ENCODE results near the gene C10orf90. TPM values are rescaled to one million over a fixed set of nuclear protein-coding genes. Genes with fewer than 3 reads are reported as not detected.

C10orf90 gene
- total RNA-seq, 1 experiment from 2014 or later: not detected

- Histone ChIP-seq H2BK20ac (ENCODE audit: low read depth, low read length, poor library complexity, severe bottlenecking) (no peak overlapping the region), H3K18ac (ENCODE audit: insufficient read length, low read depth, low read length) (no peak overlapping the region), H3K56ac (ENCODE audit: insufficient read length, low read depth, low read length) (no peak overlapping the region), H4K20me1 (ENCODE audit: control insufficient read depth, insufficient read depth, insufficient read length) (no peaks in the 10 kb centered on the region), H2BK12ac (ENCODE audit: insufficient read length, low read depth, low read length) (no peak overlapping the region), H2BK15ac (ENCODE audit: low read depth, low read length) (no peak overlapping the region), H3K23me2 (ENCODE audit: insufficient read length, low read depth, low read length, poor library complexity, severe bottlenecking) (no peaks in the 10 kb centered on the region), H3K4me1 (ENCODE audit: insufficient read depth, low read length) (no peaks in the 10 kb centered on the region; the same call in 1 of the 2 replicates), H3T11ph (ENCODE audit: low read length) (no peak overlapping the region), H3K79me2 (ENCODE audit: insufficient read depth, low read length) (no peaks in the 10 kb centered on the region), H3K9me3 (ENCODE audit: control insufficient read depth, low read depth, low read length) (no peaks in the 10 kb centered on the region), H2AK5ac (ENCODE audit: insufficient read length, low read length) (no peak overlapping the region), H2BK120ac (ENCODE audit: low read depth, low read length, poor library complexity, severe bottlenecking) (no peak overlapping the region), H3K14ac (ENCODE audit: insufficient read depth, low read length) (no peak overlapping the region), H3K23ac (ENCODE audit: insufficient read length, low read depth, low read length) (no peak overlapping the region), H4K8ac (replicated peaks; ENCODE audit: insufficient read length, low read depth, low read length) (no peak overlapping the region), H2BK5ac (ENCODE audit: insufficient read length, low read length) (no peak overlapping the region), H3K4me2 (ENCODE audit: insufficient read depth, insufficient read length, low read length) (no peak overlapping the region), H3K79me1 (ENCODE audit: insufficient read depth, low read depth, low read length, poor library complexity, severe bottlenecking) (no peaks in the 10 kb centered on the region), H3K27me3 (ENCODE audit: insufficient read depth, low read length) (no peaks in the 10 kb centered on the region), H3K4ac (ENCODE audit: low read depth, low read length) (no peak overlapping the region), H3K9ac (ENCODE audit: extremely low read depth, insufficient read length, low read length) (no peak overlapping the region), H4K5ac (ENCODE audit: insufficient read length, low read depth, low read length) (no peak overlapping the region), H2AFZ (ENCODE audit: low read length) (no peak overlapping the region), H4K91ac (ENCODE audit: insufficient read length, low read depth, low read length) (no peak overlapping the region), H3K27ac (ENCODE audit: insufficient read length, low read depth, low read length) (no peak overlapping the region)
- TF ChIP-seq CTCF (conservative IDR thresholded peaks at IDR 0.05): no peak
- Mint-ChIP-seq H3K27me3 (ENCODE audit: low read depth) (peaks cover 2% of the 10 kb centered on the region; the same call in 1 of the 2 replicates), H3K36me3 (ENCODE audit: insufficient read depth in 1 of 3, low read depth in 3 of 3) (no peaks in the 10 kb centered on the region), H3K4me1 (peaks cover 19 to 22% of the 10 kb centered on the region in 2 experiments), H3K9me3 (no peaks in the 10 kb centered on the region), H3K4me3 (no peak overlapping the region), H3K27ac (no peak overlapping the region; a peak in 1 of 7 replicates)
- no CpG with 5 or more reads among the region's 5 CpGs for WGBS (ENCODE audit: extremely low coverage, insufficient read length, low lambda C conversion rate)
- DNase-seq: no peak
Observed at GRCh38 chr10:126586878-126587277, 83.6 kb downstream of the C10orf90 start.

Measured in H9 (cell line).